Central memory CD8-positive, alpha-beta T cell (primary cell): ENCODE data around the gene ZNF462.
"Not testable (repeated sequence)": the region's sequence is repeated elsewhere in the genome, so short reads cannot be mapped to it uniquely, and the experiment has no call there.

Experiments
- ATAC-seq: fragments of 150-1000 bp; cut with Tn5 transposase; replicated peaks from 2 replicates; pipeline ENCODE4 v1.10.0; 2022; ENCODE audit warnings: mild to moderate bottlenecking, moderate FRiP score, moderate number of reproducible peaks; ENCODE audit not compliant: poor library complexity, severe bottlenecking; ENCODE audit errors: extremely low read depth
- DNase-seq, 2 donors: peaks; one replicate each; pipeline ENCODE4 v3.0.0; 2021; ENCODE audit warnings: low spot score in 2 of 2
- H3K27ac Mint-ChIP-seq: one replicate; pipeline ENCODE4 v1.8.0; 2022; ENCODE audit warnings: low read depth, mild to moderate bottlenecking, moderate library complexity, mixed read lengths
- H3K27me3 Mint-ChIP-seq: one replicate; pipeline ENCODE4 v1.8.0; 2022; ENCODE audit warnings: mixed read lengths
- H3K36me3 Mint-ChIP-seq: one replicate; pipeline ENCODE4 v1.8.0; 2022; ENCODE audit warnings: mild to moderate bottlenecking, moderate library complexity, mixed read lengths; ENCODE audit not compliant: insufficient read depth
- H3K4me1 Mint-ChIP-seq: one replicate; pipeline ENCODE4 v1.8.0; 2022; ENCODE audit warnings: mixed read lengths
- H3K4me3 Mint-ChIP-seq: one replicate; pipeline ENCODE4 v1.8.0; 2022; ENCODE audit warnings: mild to moderate bottlenecking, moderate library complexity, mixed read lengths
- H3K9me3 Mint-ChIP-seq: one replicate; pipeline ENCODE4 v1.8.0; 2022; ENCODE audit warnings: mixed read lengths

Gene ZNF462

DNA sequence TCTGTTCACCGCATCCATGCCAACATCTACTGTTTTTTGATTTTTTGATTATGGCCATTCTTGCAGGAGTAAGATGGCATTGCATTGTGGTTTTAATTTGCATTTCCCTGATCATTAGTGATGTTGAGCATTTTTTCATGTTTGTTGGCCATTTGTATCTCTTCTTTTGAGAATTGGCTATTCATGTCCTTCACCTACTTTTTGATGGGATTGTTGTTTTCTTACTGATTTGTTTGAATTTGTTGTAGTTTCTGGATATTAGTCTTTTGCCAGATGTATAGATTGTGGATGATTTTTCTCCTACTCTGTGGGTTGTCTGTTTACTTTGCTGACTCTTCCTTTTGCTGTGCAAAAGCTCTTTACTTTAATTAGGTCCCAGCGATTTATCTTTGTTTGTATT is 37.6 kb downstream of the ZNF462 start:
- not testable (repeated sequence) for H3K4me3 Mint-ChIP-seq, DNase-seq, ATAC-seq, H3K36me3 Mint-ChIP-seq, H3K27ac Mint-ChIP-seq, H3K4me1 Mint-ChIP-seq, H3K27me3 Mint-ChIP-seq
- peaks cover 41% of the 10 kb centered on the region for H3K9me3 Mint-ChIP-seq

DNA sequence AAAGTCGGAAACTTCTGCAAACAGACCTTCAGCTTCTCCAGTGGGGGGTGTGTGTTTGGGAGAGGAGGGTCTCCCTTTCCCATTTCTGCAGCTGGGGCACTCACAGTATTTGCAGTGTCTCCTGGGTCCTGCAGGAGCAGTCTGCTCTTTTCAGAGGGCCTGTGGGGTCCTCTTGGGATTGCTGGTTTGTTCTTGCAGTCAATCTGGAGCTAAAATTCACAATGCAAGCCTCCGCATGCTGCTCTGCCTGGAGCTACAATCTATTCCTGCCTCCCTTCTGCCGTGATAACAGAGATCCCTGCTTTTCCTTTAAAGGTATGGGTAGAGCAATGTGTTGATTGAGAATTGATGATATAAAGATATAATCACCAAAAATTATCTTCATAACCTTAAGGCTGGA is 43.2 kb downstream of the ZNF462 start:
- Mint-ChIP-seq H3K9me3 (peaks cover 24% of the 10 kb centered on the region), H3K4me1 (no peaks in the 10 kb centered on the region), H3K4me3 (no peak overlapping the region), H3K27ac (no peak overlapping the region), H3K27me3 (no peaks in the 10 kb centered on the region), H3K36me3 (no peaks in the 10 kb centered on the region)
- DNase-seq (no peak), ATAC-seq (no peak)

DNA sequence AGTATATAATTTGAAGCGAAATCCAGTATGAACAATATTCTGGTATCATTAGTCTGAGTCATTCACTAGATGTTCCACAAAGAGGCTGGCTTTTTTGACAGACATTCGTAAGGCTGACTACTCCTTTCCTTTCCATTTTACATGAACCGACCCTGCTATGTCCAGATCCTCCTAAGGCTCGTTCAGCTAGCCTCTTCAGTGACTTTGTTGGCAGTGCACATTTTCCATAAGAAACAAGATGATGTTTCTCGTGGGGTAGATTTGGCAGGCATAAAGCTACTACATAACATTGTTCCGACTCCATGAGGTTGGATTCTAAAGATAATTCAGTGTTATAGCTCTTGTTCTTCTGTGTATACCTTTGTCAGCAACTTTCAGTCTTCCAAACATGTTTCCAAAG is 49.0 kb downstream of the ZNF462 start:
- H3K4me3 Mint-ChIP-seq, result no peak overlapping the region
- no peak for DNase-seq
- no peaks in the 10 kb centered on the region for H3K27me3 Mint-ChIP-seq
- no peak for ATAC-seq
- peaks cover 3% of the 10 kb centered on the region for H3K9me3 Mint-ChIP-seq
- no peaks in the 10 kb centered on the region for H3K4me1 Mint-ChIP-seq
- no peak overlapping the region for H3K27ac Mint-ChIP-seq
- H3K36me3 Mint-ChIP-seq, result no peaks in the 10 kb centered on the region

DNA sequence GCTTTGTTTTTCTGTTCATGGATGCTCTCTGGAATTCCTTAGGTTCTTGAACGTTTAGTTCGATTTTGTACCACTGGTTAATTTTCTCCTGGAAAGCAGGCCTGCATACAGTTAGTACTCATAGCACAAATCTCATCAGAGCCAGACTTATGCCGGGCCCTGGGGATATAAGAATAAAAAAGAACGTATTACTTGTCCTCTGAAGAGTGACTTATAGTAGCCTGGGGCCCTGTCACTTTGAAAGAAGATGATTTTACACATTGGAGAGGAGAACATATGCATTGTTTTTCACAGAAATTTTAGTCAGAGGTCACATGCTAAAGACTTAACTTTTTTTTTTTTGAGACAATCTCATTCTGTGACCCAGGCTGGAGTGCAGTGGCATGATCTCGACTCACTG is 50.3 kb downstream of the ZNF462 start:
- ATAC-seq, result no peak
- H3K9me3 Mint-ChIP-seq, result peaks cover 5% of the 10 kb centered on the region
- H3K36me3 Mint-ChIP-seq, result no peaks in the 10 kb centered on the region
- no peak overlapping the region for H3K27ac Mint-ChIP-seq
- H3K4me3 Mint-ChIP-seq, result no peak overlapping the region
- H3K4me1 Mint-ChIP-seq, result no peaks in the 10 kb centered on the region
- no peak for DNase-seq
- H3K27me3 Mint-ChIP-seq, result no peaks in the 10 kb centered on the region

DNA sequence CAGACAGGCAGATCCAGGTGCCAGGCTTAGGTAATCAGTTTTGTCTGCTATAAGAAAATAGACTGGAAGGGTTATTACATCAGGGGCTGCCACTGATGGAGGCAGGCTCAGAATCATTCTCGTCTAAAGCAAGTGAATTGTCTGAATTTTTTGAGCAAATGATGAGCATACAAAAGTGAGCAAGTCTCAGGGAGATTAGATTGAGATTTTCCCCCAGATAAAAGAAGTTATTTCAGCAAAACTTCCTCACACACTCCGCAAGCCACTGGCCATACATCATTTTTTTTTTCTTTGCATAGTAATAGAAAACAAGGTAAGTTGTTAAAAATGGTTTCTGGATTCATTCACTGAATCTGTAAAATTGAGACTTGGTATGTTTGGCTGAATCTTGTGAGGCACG is 52.9 kb downstream of the ZNF462 start:
- no peak overlapping the region for H3K4me3 Mint-ChIP-seq
- DNase-seq, result no peak
- H3K27ac Mint-ChIP-seq, result no peak overlapping the region
- H3K9me3 Mint-ChIP-seq, result peaks cover 5% of the 10 kb centered on the region
- H3K27me3 Mint-ChIP-seq, result no peaks in the 10 kb centered on the region
- H3K36me3 Mint-ChIP-seq, result no peaks in the 10 kb centered on the region
- ATAC-seq, result no peak
- no peaks in the 10 kb centered on the region for H3K4me1 Mint-ChIP-seq

DNA sequence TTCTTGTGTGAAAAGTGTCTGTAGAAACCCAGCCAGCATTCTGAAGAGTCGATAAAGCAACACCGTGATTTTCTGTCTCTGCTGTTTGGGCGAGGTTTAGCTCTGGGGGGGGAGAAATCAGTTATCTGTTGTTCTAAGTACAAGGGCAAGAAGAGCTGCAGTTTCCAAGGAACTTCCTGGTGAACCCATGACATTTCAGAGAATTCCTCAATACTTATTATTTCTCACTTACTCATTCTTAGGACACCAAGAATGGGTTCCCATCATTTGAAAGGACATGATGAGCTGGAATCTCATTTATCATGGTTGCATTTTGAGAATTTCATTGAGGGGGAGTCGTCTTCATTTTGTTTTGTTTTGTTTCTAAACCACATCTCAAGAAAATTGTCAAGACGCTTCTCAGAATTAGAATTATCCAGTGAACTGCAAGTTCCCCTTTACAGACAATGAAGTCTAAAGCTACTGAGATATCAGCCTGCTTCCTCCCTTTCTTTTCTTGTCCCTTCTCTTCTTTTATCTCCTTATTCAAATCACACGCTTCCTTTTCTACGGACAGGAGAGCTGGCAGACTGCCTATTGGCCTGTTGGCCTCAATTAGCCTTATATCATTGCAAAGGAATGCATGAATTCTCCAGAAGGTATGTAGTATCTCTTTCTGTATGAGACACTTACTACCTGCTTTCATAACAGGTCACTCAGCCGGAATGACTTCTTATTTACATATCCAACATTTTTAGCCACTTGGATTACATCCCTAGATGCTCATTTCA is 53.7 kb downstream of the ZNF462 start:
- peaks cover 5% of the 10 kb centered on the region for H3K9me3 Mint-ChIP-seq
- H3K4me1 Mint-ChIP-seq, result no peaks in the 10 kb centered on the region
- H3K27ac Mint-ChIP-seq, result no peak overlapping the region
- H3K4me3 Mint-ChIP-seq, result no peak overlapping the region
- H3K27me3 Mint-ChIP-seq, result no peaks in the 10 kb centered on the region
- DNase-seq (no peak), ATAC-seq (no peak)
- H3K36me3 Mint-ChIP-seq, result no peaks in the 10 kb centered on the region

DNA sequence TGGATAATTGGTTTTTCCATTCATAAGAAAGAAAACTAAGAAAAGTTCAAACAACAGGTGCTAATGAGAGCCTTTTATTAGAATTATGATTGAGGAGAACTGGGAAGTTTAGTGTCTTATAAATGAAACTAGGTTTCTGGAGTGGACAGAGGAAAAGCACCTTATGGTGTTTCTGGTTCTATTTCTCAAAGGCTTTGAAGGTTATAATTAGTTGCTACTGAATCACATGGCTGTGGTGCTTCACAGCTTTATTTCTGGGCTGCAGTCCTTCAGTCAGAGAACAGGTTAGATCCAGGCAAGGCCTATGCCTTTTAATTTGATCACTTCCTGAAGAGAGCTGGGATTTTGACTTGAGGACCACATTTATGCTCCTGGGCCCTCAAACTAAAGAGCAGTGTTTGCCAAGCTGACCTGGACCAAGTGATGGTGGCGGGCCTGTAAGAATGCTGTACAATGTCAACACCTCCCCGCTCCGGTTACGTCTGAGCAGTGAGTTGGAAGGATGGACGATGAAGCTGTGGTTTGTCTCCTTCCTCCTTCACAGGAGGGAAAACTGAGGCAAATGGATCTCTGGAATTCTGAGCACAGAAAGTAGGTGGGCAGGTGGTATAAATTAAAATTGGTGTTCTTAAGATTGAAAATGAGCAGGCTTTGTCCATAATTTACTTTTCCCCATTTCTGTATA is 56.0 kb downstream of the ZNF462 start:
- H3K36me3 Mint-ChIP-seq, result no peaks in the 10 kb centered on the region
- ATAC-seq, result no peak
- peaks cover 5% of the 10 kb centered on the region for H3K9me3 Mint-ChIP-seq
- no peak overlapping the region for H3K27ac Mint-ChIP-seq
- DNase-seq, result no peak
- no peaks in the 10 kb centered on the region for H3K27me3 Mint-ChIP-seq
- no peaks in the 10 kb centered on the region for H3K4me1 Mint-ChIP-seq
- no peak overlapping the region for H3K4me3 Mint-ChIP-seq

DNA sequence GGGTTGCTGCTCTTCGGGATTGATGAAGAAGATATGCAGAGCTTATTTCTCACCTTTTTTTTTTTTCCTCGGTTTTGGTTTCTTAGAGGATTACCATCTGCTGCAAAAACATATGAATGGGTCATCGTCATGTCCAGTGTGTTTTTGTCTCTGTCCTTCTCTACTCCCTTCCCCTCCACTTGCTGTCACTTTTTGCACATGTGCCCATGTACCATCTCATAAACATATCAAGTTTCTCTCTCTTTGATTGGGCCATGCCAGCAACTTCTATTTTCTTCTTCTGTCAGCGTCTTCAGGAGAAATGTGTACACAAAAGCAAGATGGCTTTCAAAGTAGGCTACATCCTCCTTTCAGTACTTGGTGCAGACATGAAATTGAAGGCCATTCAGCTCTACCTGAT is 57.1 kb downstream of the ZNF462 start:
- ATAC-seq (no peak), DNase-seq (no peak)
- Mint-ChIP-seq H3K27ac (no peak overlapping the region), H3K36me3 (no peaks in the 10 kb centered on the region), H3K9me3 (peaks cover 10% of the 10 kb centered on the region), H3K27me3 (no peaks in the 10 kb centered on the region), H3K4me1 (no peaks in the 10 kb centered on the region), H3K4me3 (no peak overlapping the region)

DNA sequence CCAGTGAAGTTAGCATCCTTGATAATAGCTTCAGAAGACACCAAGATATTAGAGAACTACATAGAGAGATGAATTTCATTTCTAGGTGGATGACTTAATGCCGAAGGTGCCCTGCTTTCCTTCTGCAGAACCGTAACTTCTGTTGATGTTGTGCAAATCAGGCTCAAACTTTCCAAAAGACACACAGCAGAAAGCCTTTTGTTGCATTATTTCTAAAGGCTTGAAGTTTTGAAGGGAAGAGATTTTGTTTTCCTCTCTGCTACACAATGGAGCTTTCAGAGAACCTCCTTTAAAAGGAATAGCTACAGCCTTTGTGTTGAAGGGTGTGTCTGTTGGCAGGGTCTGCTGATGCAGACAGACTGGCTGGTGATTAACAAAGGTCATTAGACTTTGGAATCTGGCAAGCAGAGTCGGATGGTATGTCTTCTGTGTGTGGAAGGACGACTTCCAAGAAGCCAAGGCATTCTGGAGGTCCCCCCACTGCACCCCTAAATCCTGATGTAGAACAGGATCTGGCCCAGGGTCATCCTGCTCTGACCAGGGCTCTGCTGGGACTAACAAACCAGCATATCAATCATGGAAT is 57.8 kb downstream of the ZNF462 start:
- H3K27me3 Mint-ChIP-seq, result no peaks in the 10 kb centered on the region
- peaks cover 12% of the 10 kb centered on the region for H3K9me3 Mint-ChIP-seq
- DNase-seq, result no peak
- H3K27ac Mint-ChIP-seq, result no peak overlapping the region
- H3K4me1 Mint-ChIP-seq, result no peaks in the 10 kb centered on the region
- no peak for ATAC-seq
- H3K4me3 Mint-ChIP-seq, result no peak overlapping the region
- no peaks in the 10 kb centered on the region for H3K36me3 Mint-ChIP-seq

DNA sequence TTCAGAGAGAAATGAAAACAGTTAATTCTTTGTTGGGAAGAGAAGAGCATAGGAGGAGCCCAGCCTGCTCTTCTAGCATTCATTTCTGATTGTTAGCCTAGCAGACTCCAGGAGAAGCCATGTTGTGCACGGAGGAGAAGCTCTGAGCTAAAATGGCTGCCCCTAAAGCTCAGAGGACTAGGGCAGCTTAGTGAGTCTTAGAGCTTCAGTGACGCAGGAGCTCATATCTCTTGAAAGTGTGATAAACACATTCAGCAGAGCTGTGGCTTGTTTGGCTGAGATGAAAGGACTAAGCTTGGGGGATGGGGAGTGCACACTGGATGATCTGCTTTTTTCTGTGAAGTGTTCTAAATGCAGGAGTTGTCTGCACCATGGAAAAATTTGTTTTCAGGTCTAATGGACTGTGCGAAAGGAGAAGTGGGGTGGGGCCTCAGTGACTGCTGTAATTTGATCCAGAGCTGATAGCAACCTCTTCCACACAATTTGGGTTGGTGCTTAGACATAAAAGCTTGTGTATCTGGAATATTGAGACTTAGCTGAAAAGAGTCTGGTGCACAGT is 58.5 kb downstream of the ZNF462 start:
- no peak overlapping the region for H3K4me3 Mint-ChIP-seq

DNA sequence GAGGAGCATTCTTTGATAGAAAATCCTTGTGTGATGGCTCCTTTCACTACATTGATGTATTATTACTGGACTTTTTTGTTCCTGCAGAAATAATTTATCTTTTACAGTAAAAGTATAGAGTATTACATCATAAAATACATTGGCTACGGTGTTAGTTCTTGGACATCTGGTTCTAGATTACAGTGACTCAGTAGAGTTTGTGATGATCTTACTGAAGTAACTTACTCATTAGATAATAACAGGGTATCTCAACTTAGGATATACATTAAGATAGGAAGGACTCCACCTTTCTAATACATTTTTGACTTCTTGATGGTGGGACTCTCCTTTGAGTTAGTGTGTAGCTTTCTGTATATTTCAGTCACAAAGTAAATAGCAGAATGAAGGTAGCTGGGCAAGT is 59.1 kb downstream of the ZNF462 start:
- no peak overlapping the region for H3K4me3 Mint-ChIP-seq
- H3K36me3 Mint-ChIP-seq, result no peaks in the 10 kb centered on the region
- H3K27me3 Mint-ChIP-seq, result no peaks in the 10 kb centered on the region
- H3K27ac Mint-ChIP-seq, result no peak overlapping the region
- DNase-seq (no peak), ATAC-seq (no peak)
- H3K9me3 Mint-ChIP-seq, result peaks cover 11% of the 10 kb centered on the region
- H3K4me1 Mint-ChIP-seq, result no peaks in the 10 kb centered on the region

More for the DNA sequence above, 58.5 kb downstream of the ZNF462 start:
- Mint-ChIP-seq H3K36me3 (no peaks in the 10 kb centered on the region), H3K4me1 (no peaks in the 10 kb centered on the region), H3K27ac (no peak overlapping the region), H3K27me3 (no peaks in the 10 kb centered on the region), H3K9me3 (peaks cover 15% of the 10 kb centered on the region)
- DNase-seq (no peak), ATAC-seq (peak; percentile 36)

DNA sequence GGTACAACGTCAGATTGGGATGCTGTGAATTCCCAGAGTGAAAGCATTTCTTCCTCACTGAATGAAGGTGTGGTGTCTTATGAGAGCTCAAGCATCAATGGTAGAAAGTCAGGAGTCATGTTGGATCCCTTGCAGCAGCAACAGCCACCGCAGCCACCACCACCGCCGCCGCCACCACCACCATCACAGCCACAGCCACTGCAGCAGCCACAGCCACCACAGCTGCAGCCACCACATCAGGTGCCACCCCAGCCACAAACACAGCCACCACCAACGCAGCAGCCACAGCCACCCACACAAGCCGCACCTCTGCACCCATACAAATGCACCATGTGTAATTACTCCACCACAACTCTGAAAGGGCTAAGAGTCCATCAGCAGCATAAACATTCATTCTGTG is 62.4 kb downstream of the ZNF462 start:
- no peak for DNase-seq
- H3K4me3 Mint-ChIP-seq, result no peak overlapping the region
- no peaks in the 10 kb centered on the region for H3K36me3 Mint-ChIP-seq
- no peak for ATAC-seq
- H3K27ac Mint-ChIP-seq, result no peak overlapping the region
- H3K27me3 Mint-ChIP-seq, result no peaks in the 10 kb centered on the region
- H3K9me3 Mint-ChIP-seq, result peaks cover 16% of the 10 kb centered on the region
- no peaks in the 10 kb centered on the region for H3K4me1 Mint-ChIP-seq

DNA sequence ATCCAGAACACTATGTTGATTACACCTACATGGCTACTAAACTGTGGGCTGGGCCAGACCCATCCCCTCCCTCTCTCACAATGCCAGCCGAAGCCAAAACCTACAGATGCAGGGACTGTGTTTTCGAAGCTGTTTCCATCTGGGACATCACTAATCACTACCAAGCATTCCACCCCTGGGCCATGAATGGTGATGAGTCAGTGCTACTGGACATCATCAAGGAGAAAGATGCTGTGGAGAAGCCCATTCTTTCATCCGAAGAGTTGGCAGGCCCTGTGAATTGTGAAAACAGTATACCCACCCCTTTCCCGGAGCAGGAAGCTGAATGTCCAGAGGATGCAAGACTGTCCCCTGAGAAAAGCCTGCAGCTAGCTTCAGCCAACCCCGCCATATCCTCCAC is 65.0 kb downstream of the ZNF462 start:
- no peaks in the 10 kb centered on the region for H3K4me1 Mint-ChIP-seq
- DNase-seq (no peak), ATAC-seq (no peak)
- no peaks in the 10 kb centered on the region for H3K27me3 Mint-ChIP-seq
- no peak overlapping the region for H3K27ac Mint-ChIP-seq
- no peaks in the 10 kb centered on the region for H3K36me3 Mint-ChIP-seq
- H3K9me3 Mint-ChIP-seq, result peaks cover 29% of the 10 kb centered on the region
- H3K4me3 Mint-ChIP-seq, result no peak overlapping the region
